Activated CD8-positive, alpha-beta memory T cell treated with anti-CD3 and anti-CD28 coated beads for 24 hours (primary cell): Measurements from ENCODE around the gene CXCR6.
A peak's percentile ranks its signal among the peaks of the same experiment; 100 is the strongest.
"Not testable (repeated sequence)": the region's sequence is repeated elsewhere in the genome, so short reads cannot be mapped to it uniquely, and the experiment has no call there.

Experiments
- DNase-seq: peaks from one replicate; pipeline ENCODE4 v3.0.0-alpha.2; 2020

CXCR6 gene

DNA sequence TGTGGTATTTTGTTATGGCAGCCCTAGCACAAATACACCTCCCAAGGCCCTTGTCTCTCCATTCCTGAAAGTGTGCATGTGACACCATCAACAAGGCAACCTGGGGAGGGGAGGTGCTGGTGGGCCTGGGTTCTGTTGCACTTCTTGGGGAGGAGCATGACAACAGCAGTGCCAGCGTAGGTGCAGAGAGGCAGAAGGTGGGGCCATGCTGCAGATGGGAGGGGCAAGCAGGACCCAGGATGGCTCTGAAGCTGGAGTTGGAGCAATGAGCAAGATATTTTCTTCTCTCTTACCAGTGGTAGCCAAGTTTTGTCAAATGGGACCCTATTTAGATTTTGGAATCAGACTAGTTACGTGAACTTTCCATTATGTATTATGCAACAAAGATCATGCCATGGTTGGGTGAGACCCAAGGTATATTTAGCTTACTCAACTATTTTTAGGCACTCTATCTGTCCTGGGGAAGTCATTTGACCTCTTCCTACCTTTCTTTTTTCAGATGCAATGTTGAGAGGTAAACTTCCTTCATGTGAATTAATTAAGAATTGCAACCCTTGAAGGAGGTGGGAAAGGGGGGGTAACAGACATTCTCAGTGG, 49.0 kb downstream of the CXCR6 start:
- DNase-seq, result no peak

DNA sequence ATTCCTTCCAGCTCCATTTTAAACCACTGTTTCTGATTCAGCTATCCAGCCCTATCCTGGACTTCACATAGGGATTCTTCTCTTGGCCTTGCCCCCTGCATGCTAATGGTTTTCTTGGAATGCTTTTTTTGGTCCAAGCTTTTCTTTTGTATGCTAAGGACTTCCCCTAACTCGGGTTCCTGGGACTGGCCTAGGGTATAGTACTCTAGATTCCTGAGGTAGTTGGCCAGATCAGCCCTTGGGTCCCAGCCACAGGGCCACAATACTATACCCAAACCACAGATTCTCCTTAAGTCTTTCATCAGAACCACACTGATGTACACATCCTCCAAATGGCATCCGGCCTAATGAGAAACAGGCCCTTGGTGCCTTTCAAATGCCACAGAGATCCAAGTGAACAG, 49.6 kb downstream of the CXCR6 start:
- no peak for DNase-seq

DNA sequence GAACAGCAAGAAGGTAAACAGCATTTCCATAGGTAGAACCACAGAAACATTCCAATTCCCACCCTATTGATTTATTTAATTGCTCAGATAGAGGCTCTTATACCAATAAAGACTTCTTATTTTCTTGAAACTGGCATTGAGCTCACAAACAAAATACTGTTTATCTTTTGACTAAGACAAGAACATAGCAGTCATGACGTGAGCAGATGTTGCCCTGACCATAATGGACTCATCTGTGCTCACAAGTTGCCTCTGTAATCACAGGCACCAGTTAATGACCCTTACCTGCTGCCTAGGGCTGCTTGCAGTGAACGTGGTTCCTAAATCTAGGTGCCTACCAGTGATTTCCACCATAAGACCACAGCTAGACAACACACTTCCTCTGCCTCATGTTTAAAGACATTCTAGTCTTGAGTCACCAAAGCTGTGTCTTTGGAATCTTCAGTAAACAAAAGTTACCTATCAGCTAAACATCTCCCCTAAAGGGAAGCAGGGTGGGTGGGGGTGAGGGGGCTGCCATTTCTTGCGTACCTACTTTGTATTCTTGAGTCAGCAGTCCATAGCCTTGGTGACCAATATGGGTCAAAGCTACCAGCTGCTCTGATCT, 50.3 kb downstream of the CXCR6 start:
- no peak for DNase-seq

DNA sequence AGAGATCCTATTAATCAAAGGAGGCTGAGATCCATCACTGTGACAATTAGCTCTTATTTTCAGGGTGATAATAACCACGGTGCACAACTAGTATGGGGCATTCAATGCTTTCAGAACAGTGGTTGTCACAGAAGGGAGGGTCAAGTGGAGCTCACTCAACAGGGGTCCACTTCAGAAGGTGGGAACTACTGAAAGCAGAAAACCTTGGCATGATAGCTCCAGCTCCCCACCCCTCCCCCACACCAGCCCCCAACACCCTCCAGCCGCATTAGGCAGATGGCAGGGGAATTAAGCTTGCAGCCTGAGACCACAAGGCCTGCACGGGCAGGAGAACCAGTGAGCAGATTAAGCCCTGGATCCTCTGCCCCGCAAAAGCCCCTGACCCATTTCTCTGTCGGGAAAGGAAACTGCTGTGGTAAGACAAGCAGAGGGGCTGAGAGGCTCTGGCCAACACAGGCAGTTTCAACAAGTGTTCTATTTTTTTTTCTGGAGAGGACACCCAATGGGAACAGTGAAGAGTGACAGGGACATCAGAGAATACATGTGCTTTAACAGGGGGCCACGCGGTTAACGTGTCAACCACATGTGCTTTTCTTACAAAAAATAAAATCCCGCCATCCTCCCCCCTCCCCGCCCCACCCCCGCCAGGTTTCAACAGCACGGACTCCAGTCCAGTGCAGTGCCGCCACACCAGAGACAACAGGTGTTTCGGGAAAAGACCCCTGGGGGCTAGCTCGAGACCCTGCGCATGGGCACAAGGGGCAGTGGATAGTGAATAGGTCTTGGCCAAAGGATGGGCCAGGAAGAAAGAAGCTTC, 51.4 kb downstream of the CXCR6 start:
- peak; percentile 81 for DNase-seq

GRCh38 chr3:45995236-45996192, 52.2 kb downstream of the CXCR6 start, which contains the start of gene FYCO1:
Gene FYCO1, minus strand, starts transcription at chr3:45995824. Its CDS starts 10,914 bp downstream, at chr3:45984910.
- peak; percentile 95 for DNase-seq

GRCh38 chr3:45997499-45997898, 54.2 kb downstream of the CXCR6 start:
- not testable (repeated sequence) for DNase-seq

DNA sequence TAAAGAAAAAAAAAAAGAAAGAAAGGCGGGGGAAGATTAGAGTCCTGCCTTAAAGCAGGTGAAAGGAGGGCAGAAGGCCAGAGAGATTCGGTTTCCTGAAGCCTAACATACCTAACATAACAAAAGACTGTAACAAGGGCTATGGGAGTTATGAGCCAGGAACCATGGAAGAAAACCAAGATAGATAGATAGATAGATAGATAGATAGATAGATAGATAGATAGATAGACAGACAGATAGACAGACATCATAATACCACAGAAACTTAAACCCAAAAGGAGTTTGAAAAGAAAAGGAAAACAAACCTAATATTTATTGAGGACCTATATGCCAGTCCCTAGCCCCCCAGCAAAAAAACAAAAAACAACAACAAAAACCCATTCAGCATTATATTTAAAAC, 54.7 kb downstream of the CXCR6 start:
- DNase-seq, result no peak
